Inferior parietal cortex (tissue), 1 donor: ENCODE results near the gene MAPKBP1.

Experiments
- DNase-seq: peaks from one replicate; pipeline ENCODE4 v3.0.0-alpha.2; 2016; ENCODE audit errors: extremely low spot score

Gene MAPKBP1

DNA sequence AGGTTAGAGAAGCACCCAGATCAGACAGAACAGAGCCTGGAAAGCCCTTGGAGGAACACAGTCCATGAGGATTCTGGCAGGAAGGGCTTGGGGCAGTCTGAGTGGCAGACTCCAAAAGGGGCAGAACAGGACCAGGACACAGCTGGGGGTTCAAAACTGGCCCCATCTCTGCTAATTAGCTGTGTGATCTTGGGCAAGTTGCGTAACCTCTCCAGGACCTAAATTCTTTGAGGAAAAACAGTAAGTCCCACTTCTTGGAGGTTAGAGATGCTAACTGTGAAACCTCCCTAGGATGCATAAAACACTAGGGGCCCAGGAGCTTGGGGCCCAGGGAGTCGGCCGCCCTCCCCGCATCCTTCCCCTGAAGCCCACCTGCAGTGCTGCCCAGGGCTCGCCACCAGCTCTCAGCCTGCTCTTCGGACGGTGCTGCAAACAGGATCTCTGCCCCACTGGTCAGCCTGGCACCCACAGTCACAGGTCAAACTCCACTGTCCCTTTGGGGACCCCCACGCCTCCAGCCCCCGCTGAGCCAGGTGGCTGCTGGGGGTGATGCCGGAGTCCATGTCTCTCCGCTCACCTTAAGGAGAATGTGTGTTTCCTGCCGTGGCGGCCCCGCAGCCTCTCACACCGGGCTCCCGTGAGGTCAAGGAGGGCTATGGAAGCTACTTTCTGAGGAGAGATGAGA is 76.3 kb downstream of the MAPKBP1 start:
- DNase-seq: no peak

DNA sequence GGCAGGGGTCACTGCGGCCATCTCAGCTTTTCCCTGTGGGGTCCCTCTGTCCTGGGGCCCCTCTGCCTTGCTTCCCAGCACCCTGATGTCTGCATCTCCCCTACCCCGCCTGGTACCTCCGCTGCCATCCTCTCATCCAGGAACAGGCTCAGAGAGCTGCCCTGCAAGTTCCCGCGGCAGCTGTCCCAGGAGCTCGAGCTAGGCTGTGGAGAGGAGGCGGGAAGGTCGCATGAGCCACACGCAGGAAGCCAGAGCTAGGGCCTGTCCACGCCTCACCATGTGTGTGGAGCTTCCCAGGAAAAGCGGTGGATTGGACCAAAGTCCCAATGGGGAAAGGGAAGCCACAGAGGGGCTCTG is 76.9 kb downstream of the MAPKBP1 start:
- no peak for DNase-seq

DNA sequence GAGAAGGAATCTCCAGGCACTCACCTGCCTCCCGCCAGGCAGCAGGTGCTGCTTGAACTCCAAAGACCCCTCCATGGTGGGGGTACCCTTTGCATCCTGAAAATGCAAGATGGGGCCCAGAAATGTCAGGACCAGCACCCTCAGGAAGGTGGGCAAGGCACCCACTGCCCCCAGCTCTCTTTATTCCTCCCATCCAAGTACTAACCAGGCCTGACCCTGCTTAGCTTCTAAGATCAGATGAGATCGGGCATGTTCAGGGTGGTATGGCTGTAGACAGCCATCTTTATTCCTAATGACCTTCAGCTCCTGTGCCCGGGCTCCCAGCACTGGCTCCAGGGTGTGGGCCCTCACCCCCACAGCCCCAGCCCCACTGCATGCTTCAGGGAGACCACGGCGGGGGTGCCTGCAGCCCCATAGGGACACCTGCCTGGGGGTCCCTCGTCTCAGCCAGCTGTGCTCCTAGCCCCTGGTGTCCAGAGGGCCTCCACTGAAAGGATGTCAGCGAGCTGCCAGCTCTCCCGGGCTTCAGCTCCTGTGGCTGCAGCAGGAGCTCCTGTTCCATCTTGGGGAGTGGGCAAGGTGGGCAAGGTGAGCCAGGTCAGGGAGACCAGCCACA is 77.6 kb downstream of the MAPKBP1 start:
- DNase-seq: no peak

DNA sequence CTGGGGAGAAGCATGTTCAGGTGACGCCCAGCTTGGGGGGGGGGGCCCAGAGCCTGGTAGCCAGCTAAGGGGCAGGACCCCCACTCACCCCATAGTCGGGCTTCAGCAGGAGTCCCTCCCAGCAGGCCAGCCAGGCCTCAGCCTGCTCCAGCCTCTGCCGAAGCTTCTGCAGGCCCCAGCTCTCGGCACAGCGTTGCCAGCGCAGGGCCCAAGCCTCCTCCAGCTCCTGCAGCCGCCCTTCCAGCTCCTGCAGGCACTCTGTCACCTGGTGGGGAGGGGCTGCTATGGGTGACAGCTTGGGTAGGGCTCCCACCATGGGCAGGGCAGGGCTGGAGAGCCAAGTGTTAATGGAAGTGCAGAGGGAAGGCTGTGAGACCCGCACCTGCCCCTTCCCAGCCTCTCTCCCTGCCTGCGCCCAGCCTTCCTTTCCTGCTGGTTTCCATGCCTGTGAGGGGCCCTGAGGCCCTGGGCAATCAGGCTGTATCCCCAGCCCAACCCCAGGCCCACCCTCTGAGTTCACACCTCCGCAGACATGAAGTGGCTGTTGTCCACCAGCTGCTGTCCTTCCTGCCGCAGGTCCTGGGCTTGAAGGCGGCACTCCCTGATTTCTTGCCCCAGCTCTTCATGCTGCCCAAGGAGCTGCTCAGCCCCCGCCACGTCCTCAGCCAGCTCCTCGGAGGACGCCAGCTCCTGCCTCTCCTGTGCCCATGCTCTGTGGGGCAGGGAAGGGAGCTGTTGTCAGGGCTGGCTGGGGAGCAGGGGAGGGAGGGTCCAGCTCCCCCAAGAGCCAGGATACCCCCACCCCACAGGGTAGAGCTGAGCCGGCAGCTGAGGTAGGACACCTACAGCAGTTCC is 78.7 kb downstream of the MAPKBP1 start:
- no peak for DNase-seq

DNA sequence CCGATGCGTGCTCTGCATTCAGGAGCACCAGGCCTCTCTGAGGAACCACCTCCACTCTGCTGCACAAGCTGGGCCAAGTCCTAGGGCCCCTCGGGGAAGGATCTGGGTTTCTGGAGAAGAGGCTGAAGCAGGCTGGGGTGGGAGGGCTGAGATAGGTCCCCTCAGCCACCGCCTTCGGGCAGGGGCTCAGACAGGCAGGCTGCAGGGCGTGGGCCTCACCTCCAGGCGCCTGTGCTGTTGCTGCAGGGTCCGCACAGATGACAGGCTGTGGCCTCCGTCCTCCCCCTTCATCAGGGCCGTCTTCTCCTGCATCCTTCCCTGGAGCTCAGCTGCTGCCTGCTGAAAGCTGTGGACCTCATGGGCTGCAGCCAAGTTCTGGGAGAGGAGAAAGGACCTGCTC is 79.5 kb downstream of the MAPKBP1 start:
- no peak for DNase-seq

DNA sequence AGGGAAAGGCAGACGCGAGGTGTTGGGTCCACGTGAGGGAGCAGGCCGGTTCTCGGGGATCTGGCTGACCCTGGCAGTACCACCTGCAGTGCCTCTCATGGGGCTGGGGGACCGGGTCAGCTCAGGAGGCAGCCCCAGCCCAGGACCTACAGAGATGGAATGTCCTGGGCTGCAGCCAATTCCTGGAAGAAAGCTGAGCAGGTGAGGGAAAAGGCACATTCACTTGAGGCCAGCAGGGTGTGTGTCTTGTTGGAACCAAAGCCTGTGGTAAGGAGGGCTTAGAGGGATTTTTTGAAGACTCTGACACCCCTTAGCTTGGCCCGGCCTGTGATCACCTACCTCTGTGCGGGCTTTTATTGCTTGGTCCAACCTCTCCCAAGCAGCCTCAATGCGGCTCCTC is 80.2 kb downstream of the MAPKBP1 start:
- DNase-seq: no peak

DNA sequence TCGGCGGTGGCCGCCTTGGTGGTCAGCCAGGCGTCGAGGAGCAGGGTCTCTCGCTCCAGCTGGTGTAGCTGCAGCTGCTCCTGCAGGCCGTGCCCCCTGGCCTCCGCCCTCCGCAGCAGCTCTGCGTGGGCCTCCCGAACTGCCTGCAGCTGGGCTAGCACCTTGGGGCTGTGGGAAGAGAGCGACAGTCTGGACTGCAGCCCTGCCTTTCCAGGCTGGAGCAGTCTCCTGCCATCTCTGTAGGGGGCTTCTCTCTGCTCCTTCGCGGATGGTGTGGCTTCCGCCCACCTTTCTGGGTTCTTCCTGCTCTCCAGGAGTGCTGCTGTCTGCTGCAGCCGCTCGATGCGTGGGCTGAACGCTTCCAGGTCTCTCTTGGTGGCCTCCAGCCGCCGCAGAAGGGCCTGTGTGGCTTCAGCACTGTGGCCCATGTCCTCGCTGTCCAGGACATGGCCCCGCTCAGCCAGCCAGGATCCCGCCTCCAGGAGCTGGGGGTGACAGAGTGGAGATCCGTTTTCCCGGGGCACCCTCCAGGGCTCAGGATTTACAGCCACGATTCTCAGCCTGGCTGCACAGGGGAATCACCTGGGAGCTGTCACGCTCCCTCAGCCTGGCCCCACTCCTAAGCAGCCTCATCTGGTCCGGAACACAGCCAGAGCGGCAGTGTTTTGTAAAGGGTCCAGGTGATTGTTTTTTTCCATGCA is 81.1 kb downstream of the MAPKBP1 start:
- DNase-seq: no peak

DNA sequence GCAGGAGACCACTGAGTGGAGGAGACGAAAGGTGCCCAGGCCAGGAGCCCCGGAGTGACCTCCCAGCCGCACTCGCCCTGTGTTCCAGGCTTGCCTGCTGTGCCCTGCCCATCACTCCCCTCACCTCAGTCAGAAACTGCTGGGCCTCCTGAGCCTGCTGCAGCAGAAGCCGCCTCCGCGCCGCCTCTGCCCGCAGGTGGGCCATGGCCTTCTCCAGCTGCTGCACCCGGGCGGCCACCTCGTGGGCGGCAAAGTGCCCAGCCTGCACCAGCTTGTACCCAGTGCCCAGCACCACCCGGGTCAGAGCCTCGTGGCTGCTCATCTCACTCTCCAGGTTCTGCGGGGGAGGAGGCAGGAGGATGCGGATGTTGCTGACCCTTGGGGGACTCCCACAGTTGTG is 82.0 kb downstream of the MAPKBP1 start:
- DNase-seq: no peak

DNA sequence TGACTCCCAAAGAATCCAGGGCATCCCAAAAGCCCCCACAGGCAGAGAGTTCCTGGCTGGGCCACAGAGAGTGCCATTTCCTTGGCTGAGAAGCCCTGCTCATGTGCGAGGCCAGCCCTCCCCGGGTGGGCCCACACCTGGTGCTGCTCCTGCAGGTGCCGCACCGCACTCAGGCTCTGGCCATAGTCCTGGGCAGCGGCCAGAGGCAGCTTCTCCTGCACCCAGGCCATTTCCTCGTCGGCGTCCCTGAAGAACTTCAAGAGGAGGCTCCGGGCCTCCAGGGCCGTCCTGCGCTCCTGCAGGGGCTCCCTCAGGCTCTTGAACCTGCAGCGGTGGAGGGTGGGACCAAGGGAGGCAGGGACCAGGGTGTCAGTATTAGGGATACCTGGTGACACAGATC is 82.4 kb downstream of the MAPKBP1 start:
- no peak for DNase-seq

DNA sequence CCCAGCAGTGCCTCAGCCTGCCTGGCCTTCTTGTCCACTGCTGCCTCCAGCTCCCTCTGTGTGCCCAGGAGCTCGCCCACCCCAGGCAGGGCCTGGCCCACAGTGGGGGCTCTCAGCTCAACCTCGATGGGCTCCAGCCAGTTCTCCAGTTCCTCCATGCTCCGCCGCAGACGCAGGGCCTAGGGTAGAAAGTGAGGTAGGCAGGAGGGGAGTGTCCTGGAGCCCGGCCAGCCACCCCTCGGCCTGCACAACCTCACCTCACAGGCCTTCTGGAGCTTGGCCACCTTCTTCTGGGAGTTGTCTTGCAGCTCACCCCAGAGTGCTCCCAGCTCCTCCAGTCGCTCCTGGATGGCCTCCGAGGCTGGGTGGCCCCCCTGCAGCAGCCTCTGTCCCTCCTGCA is 83.0 kb downstream of the MAPKBP1 start:
- no peak for DNase-seq

DNA sequence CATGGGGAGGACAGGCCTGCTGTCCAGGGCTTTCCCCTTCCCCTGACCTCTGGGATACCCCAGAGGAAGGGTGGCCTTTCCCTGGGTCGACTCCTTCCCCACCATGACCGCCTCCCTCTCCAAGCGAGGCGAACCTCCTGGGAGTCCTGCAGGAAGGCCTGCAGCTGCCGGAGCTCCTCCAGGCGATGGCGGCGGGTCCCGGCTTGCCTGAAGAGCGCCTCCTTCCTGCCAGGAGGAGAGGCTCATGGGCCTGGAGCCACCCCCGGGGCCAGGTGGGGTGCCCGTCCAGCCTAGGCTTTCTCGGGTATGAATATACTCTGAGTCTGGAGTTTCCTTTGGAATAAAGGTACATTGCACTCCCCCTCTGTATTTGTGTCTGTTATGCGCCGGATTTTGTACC is 84.5 kb downstream of the MAPKBP1 start:
- DNase-seq: no peak

DNA sequence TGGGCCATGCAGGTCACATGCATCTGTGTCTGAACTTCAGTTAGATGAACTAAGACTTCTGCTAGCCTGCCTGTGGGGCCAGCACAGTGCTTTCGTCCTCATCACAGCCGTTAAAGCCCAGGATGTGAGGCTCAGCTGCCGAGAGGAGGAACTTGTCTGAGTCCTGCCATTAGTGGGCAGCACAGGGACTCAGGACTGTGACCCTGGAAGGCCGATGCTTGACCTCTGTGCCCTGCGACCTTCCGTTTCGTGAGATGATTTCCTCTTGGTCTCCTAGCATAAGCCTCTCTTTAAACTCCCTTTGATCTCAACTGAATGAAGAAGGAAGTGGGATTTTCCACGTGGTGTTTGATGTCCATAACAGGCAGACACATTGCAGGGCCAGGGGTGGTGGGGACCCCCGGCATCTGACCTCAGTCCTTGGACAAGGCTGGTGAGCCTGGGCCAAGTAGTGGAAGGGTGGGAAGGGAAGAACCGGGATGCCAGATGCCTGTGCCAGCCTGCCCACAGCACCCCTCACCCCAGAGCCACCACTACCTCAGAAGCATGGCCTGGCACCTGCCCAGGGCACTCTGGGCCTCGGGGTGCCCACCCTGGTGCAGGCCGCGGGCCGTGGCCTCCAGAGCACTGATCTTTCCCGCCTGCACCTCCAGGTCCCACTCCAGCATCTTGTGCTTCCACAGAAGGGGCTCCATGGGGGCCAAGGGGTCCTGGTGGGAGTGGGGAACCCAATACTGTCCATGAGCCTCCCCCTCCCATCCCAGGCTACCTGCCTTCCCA is 86.0 kb downstream of the MAPKBP1 start:
- DNase-seq: no peak

DNA sequence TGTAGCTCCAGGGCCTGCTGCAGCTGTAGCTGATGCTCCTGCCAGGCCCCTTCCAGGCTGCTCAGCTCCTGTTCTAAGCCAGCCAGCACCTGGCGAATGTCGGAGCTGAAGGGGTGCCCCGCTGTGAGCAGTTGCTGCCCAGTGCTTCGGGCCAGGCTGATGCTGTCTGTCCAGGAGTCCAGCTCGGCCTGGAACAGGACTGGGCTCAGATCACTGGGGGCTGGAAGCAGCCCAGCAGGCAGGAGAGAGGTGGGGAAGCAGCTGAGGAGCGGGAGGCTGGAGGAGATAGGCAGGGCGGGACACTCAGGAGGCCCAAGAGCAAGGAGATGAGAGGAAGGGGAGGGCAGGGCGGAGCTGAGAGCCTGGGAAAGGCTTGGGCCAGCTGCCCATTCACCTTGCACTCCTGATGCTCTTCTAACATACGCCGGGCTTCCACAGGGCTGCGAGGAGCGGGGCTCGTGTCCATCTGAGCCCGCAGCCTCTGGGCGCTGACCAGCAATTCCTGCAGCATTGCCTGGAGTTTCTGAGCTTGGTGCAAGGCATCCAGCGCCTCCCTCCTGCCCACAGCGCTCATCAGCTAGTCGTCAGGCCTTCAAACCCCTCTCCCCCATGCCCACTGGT is 87.6 kb downstream of the MAPKBP1 start:
- DNase-seq: no peak

DNA sequence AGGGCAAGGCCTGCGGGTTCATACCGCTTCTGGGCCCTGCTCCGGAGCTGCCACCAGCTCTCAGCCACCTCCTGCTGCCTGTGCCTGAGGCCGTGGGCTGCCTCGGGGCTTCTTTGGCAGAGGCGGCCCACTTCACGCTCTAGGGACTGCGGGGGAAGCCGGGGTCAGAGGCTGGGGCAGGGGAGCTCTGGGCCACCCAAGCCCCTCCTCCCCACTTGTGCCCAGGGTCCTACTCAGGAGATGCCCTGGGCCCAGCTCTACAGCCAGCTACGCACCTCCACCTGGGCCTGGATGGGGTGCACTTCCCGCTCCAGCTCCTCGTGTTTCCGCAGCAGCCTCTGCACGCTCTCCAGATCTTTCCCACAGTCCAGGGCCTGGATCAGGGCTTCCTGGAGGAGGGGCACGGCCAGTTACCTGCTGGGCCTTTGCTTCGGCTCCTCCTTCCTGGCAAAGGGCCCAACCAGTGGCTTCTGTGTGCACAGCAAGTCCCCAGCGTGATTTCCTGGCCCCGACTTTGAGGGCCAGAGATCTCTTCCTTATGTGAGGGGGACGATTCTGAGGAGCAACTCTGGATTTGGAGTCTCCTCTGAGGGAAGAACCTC is 88.3 kb downstream of the MAPKBP1 start:
- no peak for DNase-seq

DNA sequence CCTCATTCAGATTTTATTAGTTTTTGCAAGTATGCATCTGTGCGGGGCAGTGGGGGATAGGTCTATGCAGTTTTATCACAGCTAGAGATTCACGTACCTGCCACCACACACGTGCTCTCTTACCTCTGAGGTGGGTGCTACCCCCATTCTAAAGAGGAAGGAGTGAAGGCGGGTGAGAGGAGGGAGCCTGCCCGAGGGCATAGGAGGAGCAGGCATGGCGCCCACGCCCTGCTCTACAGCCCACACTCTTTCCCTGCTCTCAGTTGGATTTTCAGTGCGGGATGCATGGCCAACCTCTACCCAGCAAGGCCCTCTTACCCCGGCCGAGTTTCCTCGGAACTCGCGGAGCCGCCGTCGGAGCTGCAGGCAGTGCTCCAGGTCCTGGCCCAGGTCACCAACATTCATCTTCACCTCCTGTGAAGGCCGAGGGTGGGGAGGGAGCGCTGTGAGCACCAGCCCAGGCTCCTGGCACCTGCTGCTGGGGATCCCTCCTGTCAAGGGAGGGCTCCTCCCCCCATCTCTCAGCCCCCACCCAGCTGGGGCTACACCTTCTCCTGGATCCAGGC is 91.3 kb downstream of the MAPKBP1 start:
- no peak for DNase-seq

DNA sequence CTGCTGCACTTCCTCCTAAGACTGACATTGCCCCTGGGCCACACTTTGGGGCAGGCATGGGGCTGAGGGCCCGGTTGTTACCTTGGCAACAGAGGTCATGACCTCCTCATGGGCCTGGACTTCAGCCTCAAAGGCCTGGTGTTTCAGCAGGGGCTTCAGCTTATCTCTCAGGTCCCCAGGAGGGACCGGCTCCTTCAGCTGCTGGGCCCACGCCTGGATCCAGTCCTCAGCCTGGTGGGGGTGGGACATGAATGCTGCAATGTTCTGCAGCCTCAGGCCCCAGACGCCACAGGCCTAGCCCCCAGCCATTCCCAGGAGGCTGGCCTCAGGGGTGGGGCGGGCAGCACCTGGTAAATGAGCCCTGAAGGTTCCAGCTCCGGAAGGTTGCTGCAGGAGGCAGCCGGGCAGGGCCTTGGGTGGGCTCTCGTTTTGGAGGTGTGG is 92.0 kb downstream of the MAPKBP1 start:
- DNase-seq: no peak

DNA sequence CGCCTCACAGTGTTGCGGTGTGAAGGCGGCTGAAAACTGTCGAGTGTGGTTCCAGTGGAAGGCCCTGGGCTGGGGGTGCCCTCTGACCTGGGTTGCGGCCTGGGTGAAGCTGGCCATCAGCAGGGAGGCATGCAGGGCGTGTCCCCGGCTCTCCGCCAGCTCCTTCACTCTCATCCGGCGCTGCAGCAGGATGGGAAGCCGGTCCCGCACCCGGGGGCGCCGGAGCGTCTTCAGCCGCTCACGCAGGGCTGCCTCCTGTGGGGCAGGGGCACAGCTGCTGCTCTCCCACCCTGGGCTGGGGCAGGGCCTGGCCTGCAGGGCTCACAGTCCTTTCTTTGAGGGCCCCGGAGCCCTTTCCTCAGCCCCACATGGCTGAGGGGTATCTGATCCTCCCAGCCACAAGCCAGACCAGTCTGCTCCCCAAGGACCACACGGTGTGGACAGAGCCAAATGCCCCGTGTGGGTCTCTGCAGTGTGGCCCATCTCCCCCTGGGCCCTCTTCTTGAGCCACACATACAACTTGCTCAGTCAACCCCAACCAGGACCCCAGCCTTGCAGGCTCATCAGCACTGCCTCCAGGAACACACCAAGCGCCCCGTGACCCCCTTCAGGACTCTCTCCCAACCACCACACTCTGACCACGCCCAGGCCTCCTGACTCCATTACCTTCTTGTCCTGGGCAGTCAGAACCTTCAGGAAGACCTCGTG is 92.7 kb downstream of the MAPKBP1 start:
- DNase-seq: no peak

DNA sequence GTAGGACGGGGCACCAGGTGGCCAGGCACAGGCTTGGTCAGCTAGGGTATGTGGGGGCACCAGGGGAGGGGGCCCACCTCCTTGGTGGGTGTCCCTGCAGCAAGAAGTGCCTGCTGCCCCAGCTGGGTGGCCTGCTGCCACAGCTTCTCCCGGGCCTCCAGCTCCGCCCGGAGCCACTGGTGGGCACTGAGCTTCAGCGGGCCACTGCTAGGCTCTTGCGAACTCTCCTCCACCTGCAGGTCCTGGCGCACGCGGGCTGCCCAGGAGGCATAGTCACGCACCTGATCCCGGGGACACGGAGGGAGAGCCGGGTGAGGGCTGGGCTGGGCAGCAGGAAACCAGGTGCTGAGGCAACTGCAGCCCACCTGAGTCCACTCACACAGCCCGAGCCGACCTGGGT is 94.0 kb downstream of the MAPKBP1 start:
- DNase-seq: no peak

DNA sequence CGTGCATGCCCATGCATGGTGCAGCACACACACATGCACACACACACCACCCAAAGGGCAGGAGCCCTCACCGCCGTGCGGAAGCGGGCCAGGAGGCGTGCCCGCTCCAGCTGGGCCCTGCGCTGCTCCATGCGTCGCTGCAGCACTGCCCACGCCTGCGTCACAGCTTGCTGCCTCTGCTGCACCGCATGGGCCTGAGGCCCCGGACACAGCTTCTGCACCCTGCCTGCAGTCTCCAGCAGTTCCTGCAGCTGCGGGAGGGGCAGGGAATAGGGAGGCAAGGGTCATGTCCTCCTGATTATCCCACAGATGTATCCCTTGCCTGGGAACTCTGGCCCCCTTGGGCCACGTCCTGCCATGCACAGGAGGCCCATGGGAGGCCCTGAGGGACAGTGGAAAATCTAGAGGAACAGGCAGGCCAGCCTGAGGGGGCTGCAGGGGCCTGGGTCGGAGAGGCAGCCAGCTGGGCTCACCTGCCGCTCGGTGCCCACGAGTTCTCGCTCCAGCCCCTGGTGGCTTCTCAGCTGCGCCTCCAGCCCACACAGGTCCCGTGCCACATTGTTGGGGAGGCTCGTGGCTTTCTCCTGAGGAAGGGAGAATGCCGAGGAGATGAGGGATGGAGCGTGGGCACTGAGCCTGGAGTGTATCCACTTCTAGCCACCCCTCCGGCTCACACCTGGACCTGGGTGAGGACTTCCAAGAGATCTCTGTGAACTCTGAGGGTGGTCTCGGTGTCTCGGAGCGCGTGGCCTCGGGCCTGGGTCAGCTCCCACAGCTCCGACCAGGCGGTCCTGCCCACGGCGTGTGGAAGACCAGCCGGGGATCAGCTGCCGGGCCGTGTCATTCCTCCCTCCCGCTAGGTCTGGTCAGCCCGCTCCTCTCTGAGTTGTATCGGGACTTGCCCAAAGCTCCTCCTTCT is 95.7 kb downstream of the MAPKBP1 start:
- DNase-seq: no peak
